ENCODE data around the gene INHBB.

The INHBB gene

DNA sequence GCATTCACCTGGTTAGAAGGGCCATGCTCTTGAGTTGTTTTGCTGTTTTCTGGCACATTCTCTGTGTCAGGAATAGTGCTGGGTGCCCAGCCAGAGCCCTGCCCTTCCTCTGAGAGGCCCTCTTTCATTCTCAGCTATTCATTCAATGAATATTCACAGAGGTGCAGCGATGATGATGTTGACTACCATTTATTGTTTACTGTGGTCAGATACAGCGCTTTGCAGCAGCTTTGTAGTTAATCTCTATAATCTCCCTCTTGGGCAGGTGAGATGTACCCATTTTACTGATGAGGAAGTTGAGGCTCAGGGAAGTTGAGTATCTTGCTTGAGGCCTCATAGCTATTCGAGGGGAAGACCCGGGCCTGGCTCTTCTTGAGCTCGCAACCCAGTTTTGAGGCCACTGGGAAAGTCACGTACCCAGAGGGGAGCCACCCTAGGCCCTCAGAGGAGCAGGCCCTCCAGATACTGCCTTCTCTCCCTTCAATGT is 9.9 kb downstream of the INHBB start:
- TF ChIP-seq, protein P1, sequence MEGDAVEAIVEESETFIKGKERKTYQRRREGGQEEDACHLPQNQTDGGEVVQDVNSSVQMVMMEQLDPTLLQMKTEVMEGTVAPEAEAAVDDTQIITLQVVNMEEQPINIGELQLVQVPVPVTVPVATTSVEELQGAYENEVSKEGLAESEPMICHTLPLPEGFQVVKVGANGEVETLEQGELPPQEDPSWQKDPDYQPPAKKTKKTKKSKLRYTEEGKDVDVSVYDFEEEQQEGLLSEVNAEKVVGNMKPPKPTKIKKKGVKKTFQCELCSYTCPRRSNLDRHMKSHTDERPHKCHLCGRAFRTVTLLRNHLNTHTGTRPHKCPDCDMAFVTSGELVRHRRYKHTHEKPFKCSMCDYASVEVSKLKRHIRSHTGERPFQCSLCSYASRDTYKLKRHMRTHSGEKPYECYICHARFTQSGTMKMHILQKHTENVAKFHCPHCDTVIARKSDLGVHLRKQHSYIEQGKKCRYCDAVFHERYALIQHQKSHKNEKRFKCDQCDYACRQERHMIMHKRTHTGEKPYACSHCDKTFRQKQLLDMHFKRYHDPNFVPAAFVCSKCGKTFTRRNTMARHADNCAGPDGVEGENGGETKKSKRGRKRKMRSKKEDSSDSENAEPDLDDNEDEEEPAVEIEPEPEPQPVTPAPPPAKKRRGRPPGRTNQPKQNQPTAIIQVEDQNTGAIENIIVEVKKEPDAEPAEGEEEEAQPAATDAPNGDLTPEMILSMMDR (IDR thresholded peaks at IDR 0.05), result no peak
- Histone ChIP-seq H3K27ac (no peak overlapping the region), H3K4me3 (no peak overlapping the region)
- no peak for DNase-seq (ENCODE audit: low spot score)

DNA sequence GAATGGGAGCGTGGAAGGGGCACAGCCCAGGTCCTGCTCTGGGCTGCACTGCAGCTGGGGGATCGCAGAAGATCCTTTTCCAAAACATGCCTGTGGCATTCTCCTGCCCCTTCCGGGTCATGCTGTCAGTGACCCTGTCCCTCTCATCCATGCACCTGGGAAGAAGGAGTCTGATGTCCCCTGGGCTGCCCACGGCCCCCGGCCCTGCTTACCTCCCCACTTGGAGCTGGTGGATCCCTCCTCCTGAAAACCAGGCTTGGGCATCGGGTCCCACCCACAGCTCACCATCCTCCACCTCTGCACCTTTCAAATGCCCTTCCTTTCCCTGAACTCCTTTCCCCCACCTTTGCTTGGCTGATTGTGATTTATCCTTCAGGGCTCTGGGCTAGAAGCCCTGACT is 11.8 kb downstream of the INHBB start:
- H3K4me3 ChIP-seq, result no peak overlapping the region
- no peak for DNase-seq (ENCODE audit: low spot score)
- TF ChIP-seq, protein P1 (IDR thresholded peaks at IDR 0.05), result no peak
- no peak overlapping the region for H3K27ac ChIP-seq

DNA sequence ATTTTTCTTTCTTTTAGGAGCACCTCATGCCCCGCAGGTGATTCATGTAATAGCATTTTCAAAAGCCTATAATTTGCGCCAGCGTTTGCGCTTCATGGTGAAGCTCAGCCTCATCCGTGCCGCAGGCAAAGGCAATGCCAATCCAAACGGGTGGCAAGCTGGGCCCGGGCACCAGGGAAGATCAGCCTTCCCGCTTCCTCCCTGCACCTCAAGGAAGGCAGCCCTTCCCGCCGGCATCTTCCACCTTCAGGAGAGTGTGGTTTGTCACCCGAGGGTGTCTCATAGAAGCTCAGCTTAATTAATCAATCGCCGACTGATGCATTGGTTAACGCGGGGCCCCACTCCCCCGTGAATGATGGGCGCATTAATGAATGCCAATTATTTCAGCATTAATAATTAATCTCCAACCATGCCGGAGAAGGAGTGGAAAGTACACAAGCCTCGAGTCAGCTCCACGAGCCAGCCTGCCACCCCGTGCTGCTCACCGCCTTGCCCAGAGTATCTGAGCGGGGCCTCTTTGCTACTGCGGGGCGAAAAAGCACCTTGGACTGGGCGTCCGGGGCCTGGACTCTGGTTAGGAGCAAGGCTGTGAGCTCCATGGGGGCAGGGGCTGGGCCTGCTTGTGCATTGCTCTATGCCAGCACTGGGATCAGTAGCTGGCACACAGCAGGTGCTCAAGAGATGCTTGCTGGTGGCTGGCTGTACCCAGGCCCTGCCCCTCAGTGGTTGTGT is 13.0 kb downstream of the INHBB start:
- H3K4me3 ChIP-seq, result no peak overlapping the region
- no peak for DNase-seq (ENCODE audit: low spot score)
- TF ChIP-seq, protein P1 (IDR thresholded peaks at IDR 0.05), result no peak
- H3K27ac ChIP-seq, result no peak overlapping the region

DNA sequence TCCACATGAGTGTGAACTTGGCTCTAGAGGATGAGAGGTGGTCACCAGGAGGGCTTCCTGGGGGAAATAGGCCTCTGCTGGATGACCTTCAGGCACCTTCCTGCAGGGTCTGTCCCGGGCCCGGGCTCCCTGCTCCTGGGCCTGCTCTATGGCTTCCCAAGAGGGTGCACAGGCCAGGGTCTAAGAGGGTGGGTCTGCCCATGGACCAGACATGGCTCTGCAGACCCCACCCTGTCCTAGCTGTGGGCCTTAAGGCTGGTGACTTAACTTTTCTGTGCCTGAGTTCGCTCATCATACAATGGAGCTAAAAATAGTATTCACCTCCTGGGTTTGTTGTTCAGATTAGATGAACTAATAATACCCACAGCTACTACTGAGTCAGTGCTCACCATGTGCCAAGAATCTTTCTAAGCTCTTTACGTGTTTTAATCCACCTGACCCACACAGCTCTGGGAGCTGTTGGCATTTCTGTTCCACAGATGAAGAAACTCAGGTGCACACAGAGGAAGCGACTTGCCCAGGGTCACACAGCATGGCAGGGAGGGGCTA is 14.4 kb downstream of the INHBB start:
- DNase-seq (ENCODE audit: low spot score), result no peak
- Histone ChIP-seq H3K4me3 (no peak overlapping the region), H3K27ac (no peak overlapping the region)
- TF ChIP-seq, protein P1 (IDR thresholded peaks at IDR 0.05), result no peak

DNA sequence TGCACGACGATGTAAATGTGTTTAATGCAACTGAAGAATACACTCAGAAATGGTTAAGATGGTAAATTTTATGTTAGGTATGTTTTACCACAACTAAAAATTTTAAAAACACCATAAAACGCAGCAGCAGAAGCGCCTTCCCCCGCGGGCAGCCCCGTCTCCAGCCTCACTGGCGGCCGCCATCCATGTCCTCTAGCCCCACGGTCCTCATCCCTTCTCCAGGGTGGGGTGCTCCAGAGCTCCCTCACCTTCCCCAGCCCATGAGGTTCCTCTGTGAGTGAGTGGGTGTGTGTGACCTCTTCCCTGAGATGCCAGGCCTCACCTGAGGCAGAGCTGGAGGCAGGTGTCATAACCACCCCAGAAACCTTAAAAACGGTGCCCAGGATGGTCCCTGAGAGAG is 17.0 kb downstream of the INHBB start:
- no peak for DNase-seq (ENCODE audit: low spot score)
- TF ChIP-seq, protein P1 (IDR thresholded peaks at IDR 0.05), result no peak
- H3K27ac ChIP-seq, result no peak overlapping the region
- no peak overlapping the region for H3K4me3 ChIP-seq

DNA sequence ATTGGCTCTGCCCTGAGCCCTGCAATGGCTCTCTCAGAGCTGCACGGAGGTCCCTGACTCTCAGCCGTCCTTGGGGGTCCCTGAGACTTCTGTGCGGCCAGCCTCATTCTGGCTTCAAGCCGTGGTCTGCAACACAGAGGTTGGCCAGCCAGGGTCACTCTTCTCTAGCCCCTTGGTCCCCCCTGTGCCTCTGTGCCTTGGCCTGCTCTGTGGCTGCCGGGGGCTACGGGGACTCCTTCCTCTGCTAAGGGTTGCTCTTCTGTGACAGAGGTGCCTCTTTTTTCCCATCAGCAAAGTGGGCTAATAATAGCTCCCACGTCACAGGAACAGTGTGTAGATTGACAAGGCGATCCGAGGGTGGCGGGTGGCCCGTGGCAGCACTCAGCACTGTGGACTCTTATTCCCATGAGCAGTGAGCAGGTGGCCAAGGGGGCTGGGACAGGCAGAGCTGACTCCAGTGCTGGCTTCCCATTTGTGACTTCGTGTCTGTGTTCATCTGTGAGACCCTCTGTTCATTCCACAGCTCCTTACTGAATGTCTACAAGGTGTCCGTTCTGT is 19.4 kb downstream of the INHBB start:
- no peak for DNase-seq (ENCODE audit: low spot score)
- TF ChIP-seq, protein P1 (IDR thresholded peaks at IDR 0.05), result no peak
- H3K27ac ChIP-seq, result no peak overlapping the region
- H3K4me3 ChIP-seq, result no peak overlapping the region

DNA sequence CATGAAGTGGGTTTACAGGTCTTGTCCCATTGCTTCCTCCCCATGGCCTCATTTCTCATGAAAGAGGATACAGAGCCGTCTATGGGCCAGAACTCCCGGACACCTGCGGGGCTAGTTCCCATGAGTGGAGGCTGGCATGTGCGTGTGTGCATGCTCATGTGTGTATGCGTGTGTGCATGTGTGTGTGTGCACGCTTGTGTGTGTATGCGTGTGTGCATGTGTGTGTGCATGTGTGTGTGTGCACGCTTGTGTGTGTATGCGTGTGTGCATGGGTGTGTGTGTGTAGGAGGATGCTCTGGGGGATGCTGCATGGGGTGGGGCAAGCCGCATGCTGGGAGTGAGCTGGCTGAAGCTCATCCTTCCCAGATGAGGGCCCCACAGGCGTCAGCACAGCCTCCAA is 20.8 kb downstream of the INHBB start:
- Histone ChIP-seq H3K27ac (no peak overlapping the region), H3K4me3 (no peak overlapping the region)
- TF ChIP-seq, protein P1 (IDR thresholded peaks at IDR 0.05), result no peak
- DNase-seq (ENCODE audit: low spot score), result no peak

All from coronary artery (tissue), 2 donors.